Activated CD4-positive, alpha-beta T cell treated with anti-CD3 and anti-CD28 coated beads, Interleukin-2, amount 50 U/mL, for 1 hour (primary cell): ENCODE data around the gene LPAR2.

Source experiments
- DNase-seq: peaks from one replicate; pipeline ENCODE4 v3.0.0-alpha.2; 2020

The LPAR2 gene

DNA sequence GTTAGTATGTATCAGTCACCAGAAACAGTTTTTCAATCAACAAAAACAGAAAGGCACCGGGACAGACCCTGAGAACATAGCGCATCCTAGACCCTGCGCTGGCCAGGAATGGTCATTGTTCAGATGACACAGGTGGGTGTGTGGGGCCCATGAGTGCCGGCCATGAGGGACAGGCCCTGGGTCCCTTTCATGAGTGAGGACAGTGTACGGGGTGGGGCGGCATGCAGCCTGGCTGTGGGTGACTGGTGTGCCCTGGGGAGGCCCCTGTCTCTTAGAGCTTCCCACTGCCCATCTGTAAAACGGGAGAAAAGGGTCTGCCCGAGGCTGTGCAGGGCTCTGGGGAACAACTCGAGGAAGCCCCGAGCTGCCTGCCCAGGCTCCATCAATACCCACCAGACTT is 35.3 kb downstream of the LPAR2 start:
- DNase-seq, result no peak

- peak; percentile 56 for DNase-seq
Measured at GRCh38 chr19:19591133-19591825, 36.7 kb downstream of the LPAR2 start.

DNA sequence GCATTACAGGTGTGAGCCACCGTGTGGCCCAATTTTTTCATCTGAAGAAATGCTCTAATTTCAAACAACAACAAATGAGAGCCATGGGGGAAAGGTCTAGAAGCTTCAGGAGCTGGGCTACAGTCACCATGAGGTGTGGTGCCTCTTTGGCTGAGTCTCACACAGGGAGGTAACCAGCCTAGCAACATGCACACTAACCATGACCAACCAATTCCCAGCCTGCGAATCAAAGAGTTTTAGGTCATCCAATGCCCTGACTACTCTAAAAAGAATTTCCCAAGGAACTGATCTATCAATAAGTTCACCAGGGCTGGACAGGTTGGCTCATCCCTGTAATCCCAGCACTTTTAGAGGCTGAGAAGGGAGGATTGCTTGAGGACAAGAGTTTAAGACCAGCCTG is 39.5 kb downstream of the LPAR2 start:
- no peak for DNase-seq

DNA sequence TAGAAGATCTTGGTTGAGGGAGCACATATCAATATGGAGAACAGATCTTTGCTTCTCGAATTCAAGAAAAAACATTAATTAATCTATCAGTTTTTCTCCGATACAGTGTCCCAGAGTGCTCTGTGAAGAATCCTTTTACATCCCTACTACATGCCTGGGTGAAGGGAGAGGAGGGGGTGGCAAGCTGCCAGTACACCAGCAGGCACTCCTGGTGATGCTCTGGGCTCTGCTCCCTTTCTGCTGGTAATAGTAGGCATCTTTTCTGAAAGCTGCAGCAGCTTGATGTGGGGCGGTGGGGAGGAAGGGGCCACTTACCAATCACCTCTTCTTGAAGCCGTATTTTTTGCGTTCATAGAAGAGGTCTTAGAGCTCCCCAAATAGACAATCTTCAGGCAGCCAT is 40.2 kb downstream of the LPAR2 start:
- DNase-seq, result no peak

GRCh38 chr19:19584356-19584755 is 43.7 kb downstream of the LPAR2 start:
- no peak for DNase-seq

DNA sequence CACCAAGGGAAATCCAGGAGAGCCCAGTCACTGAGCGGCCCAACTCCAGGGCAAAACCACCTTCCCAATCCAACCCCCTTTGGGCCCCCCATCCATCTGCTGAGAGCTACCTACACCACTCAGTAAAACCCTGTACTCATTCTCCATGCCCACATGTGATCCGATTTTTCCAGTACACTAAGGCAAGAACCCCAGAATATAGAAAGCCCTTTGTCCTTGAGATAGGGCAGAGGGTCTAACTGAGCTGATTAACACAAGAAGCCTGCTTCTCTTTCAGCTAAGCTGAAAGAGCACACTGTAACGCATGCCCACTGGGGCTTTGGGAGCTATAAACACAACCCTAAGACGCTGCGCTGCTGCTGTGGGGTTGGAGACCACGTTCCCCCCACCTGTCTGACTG is 45.5 kb downstream of the LPAR2 start:
- DNase-seq, result no peak

DNA sequence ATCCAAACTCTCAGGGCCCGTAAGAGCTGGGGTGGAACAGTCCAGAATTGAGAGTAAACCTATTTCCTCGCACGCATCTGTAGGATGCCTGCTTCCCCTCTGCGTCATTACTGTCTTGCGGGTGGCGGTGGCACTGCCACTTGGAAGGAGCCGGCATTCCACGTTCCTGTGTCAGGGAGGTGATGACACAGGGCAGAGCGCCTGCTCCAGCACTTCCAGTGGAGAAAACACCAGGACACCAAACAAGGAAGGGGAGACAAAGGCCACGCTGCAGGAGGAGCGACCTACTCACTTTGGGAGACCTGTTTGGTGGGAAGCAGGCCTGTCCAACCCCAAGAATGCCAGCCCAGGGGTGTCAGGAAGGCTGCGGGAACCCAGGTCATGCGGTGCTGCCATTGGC is 46.6 kb downstream of the LPAR2 start:
- no peak for DNase-seq

DNA sequence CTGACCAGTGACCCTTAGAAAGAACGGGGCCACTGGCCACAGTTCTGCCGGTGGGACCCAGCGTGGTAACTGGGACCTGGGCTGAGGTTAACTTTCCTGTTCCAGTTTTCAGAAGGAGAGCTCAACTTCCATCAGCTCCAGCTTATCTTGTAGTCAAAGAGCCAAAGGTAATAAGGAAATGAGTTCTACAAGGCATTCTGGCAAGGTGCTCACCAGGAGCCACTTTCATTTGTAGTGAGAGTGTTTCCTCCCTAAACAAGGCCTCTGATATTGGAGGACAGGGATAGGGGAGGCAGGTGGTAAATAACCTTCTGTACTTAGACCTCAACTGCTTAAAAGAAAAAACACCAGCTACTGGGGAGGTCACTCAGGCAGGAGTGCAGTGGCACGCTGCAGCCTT is 47.6 kb downstream of the LPAR2 start:
- DNase-seq, result no peak

- DNase-seq, result no peak
Measured at GRCh38 chr19:19579533-19580361, 48.3 kb downstream of the LPAR2 start.

GRCh38 chr19:19578252-19578651 is 49.8 kb downstream of the LPAR2 start:
- no peak for DNase-seq

GRCh38 chr19:19575411-19575810 is 52.6 kb downstream of the LPAR2 start:
- no peak for DNase-seq
